ENCODE measurements around the gene ERCC2.
"Not testable (repeated sequence)": the region's sequence is repeated elsewhere in the genome, so short reads cannot be mapped to it uniquely, and the experiment has no call there.

The ERCC2 gene

GRCh38 chr19:45354241-45354842 is 16.0 kb downstream of the ERCC2 start:
- no peak for DNase-seq (ENCODE audit: low read depth in 2 of 2)

- DNase-seq (ENCODE audit: low read depth in 2 of 2) = no peak
Measured at GRCh38 chr19:45352914-45353796, 17.2 kb downstream of the ERCC2 start.

- DNase-seq (ENCODE audit: low read depth in 2 of 2) = no peak
Measured at GRCh38 chr19:45352471-45352870, 17.9 kb downstream of the ERCC2 start.

GRCh38 chr19:45352062-45352461 is 18.3 kb downstream of the ERCC2 start:
- no peak for DNase-seq (ENCODE audit: low read depth in 2 of 2)

- DNase-seq (ENCODE audit: low read depth in 2 of 2) = no peak
Measured at GRCh38 chr19:45351401-45351952, 18.9 kb downstream of the ERCC2 start.

GRCh38 chr19:45350477-45351058 is 19.8 kb downstream of the ERCC2 start:
- DNase-seq (ENCODE audit: low read depth in 2 of 2) = no peak

GRCh38 chr19:45349430-45349941 is 20.9 kb downstream of the ERCC2 start:
- no peak for DNase-seq (ENCODE audit: low read depth in 2 of 2)

GRCh38 chr19:45349126-45349415 is 21.3 kb downstream of the ERCC2 start:
- no peak for DNase-seq (ENCODE audit: low read depth in 2 of 2)

- DNase-seq (ENCODE audit: low read depth in 2 of 2) = no peak
Measured at GRCh38 chr19:45348367-45349125, 21.8 kb downstream of the ERCC2 start.

GRCh38 chr19:45347570-45348366 is 22.6 kb downstream of the ERCC2 start:
- DNase-seq (ENCODE audit: low read depth in 2 of 2) = no peak

- DNase-seq (ENCODE audit: low read depth in 2 of 2) = no peak
Measured at GRCh38 chr19:45346449-45346848, 23.9 kb downstream of the ERCC2 start.

- DNase-seq (ENCODE audit: low read depth in 2 of 2) = no peak
Measured at GRCh38 chr19:45345506-45345860, 24.9 kb downstream of the ERCC2 start.

- no peak for DNase-seq (ENCODE audit: low read depth in 2 of 2)
Measured at GRCh38 chr19:45344621-45345505, 25.5 kb downstream of the ERCC2 start.

- DNase-seq (ENCODE audit: low read depth in 2 of 2) = no peak
Measured at GRCh38 chr19:45342911-45343310, 27.5 kb downstream of the ERCC2 start.

GRCh38 chr19:45340899-45341453 is 29.4 kb downstream of the ERCC2 start:
- no peak for DNase-seq (ENCODE audit: low read depth in 2 of 2)

GRCh38 chr19:45340232-45340898 is 30.0 kb downstream of the ERCC2 start, which contains the start of gene KLC3:
Gene KLC3 (plus strand): TSS chr19:45340750. CDS start chr19:45345542, 4,792 bp downstream.
- DNase-seq (ENCODE audit: low read depth in 2 of 2) = no peak

- no peak for DNase-seq (ENCODE audit: low read depth in 2 of 2)
Measured at GRCh38 chr19:45339629-45340028, 30.7 kb downstream of the ERCC2 start.

GRCh38 chr19:45336696-45337251 is 33.6 kb downstream of the ERCC2 start:
- DNase-seq (ENCODE audit: low read depth in 2 of 2) = no peak

GRCh38 chr19:45334881-45335280 is 35.5 kb downstream of the ERCC2 start:
- not testable (repeated sequence) for DNase-seq (ENCODE audit: low read depth in 2 of 2)
